ENCODE results near the gene SCCPDH. TPM values are rescaled to one million over a fixed set of nuclear protein-coding genes. Genes with fewer than 3 reads are reported as not detected.

SCCPDH gene
- total RNA-seq, 1 donor from 2014 or later = 37.8 TPM

- Histone ChIP-seq H3K4me3 (ENCODE audit: low read depth, low read length) (no peak overlapping the region), H3K27me3 (ENCODE audit: control insufficient read depth, insufficient read depth, low read length) (no peaks in the 10 kb centered on the region), H3K36me3 (ENCODE audit: control insufficient read depth, insufficient read depth, low read length) (peaks cover 2% of the 10 kb centered on the region)
- no peak for DNase-seq (ENCODE audit: low read depth)
- no peak for TF ChIP-seq CTCF (IDR thresholded peaks at IDR 0.05; ENCODE audit: insufficient read depth, low read length, poor library complexity, severe bottlenecking)
These were observed 49.0 kb downstream of the SCCPDH start for GRCh38 chr1:246773213-246773641.

DNA sequence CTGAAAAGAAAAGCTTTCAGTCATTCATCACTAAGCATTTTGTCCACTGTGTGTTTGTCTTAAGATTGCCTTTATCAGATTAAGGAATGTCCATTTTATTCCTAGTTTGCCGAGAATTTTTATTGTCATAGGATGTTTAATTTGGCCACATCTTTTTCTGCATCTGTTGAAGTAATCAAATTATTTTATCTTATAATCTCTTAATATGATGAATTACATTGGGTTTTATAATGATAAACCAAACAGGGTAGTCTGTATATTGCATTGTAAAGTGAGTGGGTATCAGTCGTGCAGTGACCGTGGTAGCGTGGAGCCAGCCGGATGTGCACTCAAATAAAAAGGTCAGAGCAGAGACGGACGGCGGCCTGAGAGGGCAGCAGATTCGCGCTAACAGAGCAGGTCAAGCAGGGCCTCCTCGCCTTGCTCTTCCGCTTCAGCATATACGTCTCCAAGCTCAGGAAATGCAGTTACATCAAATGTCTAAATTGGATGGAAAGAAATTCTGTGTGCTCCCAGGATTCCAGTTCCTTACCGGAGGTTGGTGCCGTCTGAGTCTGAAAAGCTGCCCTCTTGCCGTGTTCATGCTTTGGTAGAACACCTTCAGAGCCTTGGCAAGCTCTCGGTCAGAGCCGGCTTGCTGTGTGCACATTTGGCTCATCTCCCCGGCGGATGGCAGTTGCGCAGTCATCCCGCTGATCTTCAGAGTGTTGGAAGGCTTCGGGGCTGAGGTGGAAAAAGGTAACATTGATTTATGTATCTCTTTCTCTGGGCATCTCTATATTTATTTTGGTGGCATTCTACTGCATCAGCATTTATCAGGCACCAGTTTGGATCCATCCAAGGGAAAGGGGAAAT is 51.5 kb downstream of the SCCPDH start:
- no peak for DNase-seq (ENCODE audit: low read depth)
- Histone ChIP-seq H3K4me3 (ENCODE audit: low read depth, low read length) (no peak overlapping the region), H3K36me3 (ENCODE audit: control insufficient read depth, insufficient read depth, low read length) (peaks cover 2% of the 10 kb centered on the region), H3K27me3 (ENCODE audit: control insufficient read depth, insufficient read depth, low read length) (no peaks in the 10 kb centered on the region)
- TF ChIP-seq CTCF (IDR thresholded peaks at IDR 0.05; ENCODE audit: insufficient read depth, low read length, poor library complexity, severe bottlenecking) = no peak

DNA sequence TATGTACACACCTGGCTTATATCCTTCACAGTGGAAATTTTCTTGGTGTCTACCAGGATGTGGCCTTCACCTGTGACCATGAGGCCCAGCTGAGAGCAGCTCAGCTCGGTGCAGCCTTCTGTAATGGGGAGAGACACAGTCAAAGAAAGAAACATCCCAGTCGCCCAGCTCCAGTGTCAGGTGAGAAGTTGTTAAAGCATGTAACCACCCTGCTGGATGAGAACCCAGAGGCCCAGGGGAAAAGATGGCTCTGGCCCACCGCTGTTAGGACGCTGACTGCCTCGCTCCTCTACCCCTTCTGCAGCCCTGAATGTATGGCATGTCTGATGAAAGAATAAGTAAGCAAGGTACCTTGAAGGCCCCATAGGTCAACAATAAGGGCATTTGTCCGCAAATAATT is 52.7 kb downstream of the SCCPDH start:
- no peak for TF ChIP-seq CTCF (IDR thresholded peaks at IDR 0.05; ENCODE audit: insufficient read depth, low read length, poor library complexity, severe bottlenecking)
- no peak for DNase-seq (ENCODE audit: low read depth)
- Histone ChIP-seq H3K27me3 (ENCODE audit: control insufficient read depth, insufficient read depth, low read length) (no peaks in the 10 kb centered on the region), H3K36me3 (ENCODE audit: control insufficient read depth, insufficient read depth, low read length) (peaks cover 3% of the 10 kb centered on the region), H3K4me3 (ENCODE audit: low read depth, low read length) (no peak overlapping the region)

DNA sequence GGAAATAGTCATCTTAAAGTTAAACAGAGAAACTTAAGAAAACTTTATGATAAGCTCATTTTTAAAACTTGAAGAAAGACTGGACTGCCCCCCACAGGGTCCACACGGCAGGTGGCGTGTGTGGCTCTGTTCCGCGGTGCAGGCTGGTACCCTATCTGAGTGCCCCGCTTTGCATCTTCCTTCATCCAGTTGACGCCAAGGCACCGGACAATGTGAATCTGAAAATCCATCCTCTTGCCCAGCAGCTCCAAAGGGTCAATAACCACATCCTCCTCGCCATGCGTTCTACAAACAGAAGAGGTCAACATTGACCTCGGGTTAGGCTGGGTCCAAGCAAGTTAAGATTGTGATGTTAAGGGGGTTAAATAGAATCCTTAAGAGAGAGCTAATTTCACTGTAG is 54.5 kb downstream of the SCCPDH start:
- no peak for TF ChIP-seq CTCF (IDR thresholded peaks at IDR 0.05; ENCODE audit: insufficient read depth, low read length, poor library complexity, severe bottlenecking)
- no peak for DNase-seq (ENCODE audit: low read depth)
- Histone ChIP-seq H3K4me3 (ENCODE audit: low read depth, low read length) (no peak overlapping the region), H3K36me3 (ENCODE audit: control insufficient read depth, insufficient read depth, low read length) (peaks cover 3% of the 10 kb centered on the region), H3K27me3 (ENCODE audit: control insufficient read depth, insufficient read depth, low read length) (no peaks in the 10 kb centered on the region)

DNA sequence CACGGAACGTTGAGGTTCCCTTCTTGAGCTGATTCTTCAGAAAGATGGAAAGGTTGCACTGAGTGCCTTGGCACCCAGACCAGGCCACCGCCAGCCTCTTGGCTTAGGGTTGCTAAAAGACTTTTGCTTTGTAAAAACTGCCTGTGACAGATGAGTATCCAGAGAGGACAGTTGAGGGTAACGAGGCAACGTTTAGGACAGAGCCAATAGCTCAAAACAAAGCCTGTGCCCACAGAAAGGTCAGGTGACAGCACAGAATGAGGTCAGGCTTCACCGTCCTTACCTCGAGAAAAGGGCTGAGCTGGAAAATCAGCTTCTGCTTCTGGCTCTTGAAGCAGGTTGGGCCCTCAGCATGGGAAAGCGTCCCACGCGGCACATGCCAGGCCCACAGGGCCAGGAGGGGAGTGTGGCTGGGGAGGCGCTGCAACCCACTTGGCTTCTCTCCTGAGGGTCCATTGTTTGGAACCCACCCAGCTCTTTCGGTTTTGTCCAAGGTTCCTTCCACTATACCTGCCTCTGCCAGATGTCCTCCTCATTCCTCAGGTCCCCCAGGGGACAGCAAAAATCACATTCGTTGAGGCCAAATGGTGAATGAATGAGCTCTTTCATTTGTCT is 55.5 kb downstream of the SCCPDH start:
- peaks cover 3% of the 10 kb centered on the region for H3K36me3 ChIP-seq (ENCODE audit: control insufficient read depth, insufficient read depth, low read length)
- H3K27me3 ChIP-seq (ENCODE audit: control insufficient read depth, insufficient read depth, low read length) = no peaks in the 10 kb centered on the region
- no peak for DNase-seq (ENCODE audit: low read depth)
- no peak for TF ChIP-seq CTCF (IDR thresholded peaks at IDR 0.05; ENCODE audit: insufficient read depth, low read length, poor library complexity, severe bottlenecking)
- no peak overlapping the region for H3K4me3 ChIP-seq (ENCODE audit: low read depth, low read length)

All from kidney epithelial cell (primary cell).